ENCODE data around the gene PTPRD.
A peak's percentile ranks its signal among the peaks of the same experiment; 100 is the strongest.

Gene PTPRD

GRCh38 chr9:8600914-8601680 lies 2011.7 kb downstream of the PTPRD start:
- no peak for DNase-seq

- no peak for DNase-seq
Observed at GRCh38 chr9:8599937-8600336, 2012.9 kb downstream of the PTPRD start.

- no peak for DNase-seq
Observed at GRCh38 chr9:8589476-8589875, 2023.3 kb downstream of the PTPRD start.

DNA sequence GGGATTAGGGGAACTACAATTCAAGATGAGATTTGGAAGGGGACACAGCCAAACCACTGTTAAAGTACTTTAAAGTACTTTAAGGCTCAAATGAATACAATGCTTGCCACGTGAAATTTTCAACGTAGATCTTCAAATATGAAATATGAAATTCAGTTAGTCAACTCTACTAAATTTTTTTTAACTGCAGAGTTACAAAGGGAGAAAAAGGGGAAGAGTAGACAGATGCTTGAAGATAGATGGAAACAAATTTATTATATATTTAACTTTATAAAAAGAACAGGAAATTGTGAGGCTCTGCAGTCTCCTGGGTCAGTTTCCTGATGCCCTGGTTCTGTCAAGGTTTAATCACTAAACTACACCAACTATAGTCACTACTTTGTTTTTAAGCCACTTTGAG lies 2027.8 kb downstream of the PTPRD start:
- no peak for DNase-seq

DNA sequence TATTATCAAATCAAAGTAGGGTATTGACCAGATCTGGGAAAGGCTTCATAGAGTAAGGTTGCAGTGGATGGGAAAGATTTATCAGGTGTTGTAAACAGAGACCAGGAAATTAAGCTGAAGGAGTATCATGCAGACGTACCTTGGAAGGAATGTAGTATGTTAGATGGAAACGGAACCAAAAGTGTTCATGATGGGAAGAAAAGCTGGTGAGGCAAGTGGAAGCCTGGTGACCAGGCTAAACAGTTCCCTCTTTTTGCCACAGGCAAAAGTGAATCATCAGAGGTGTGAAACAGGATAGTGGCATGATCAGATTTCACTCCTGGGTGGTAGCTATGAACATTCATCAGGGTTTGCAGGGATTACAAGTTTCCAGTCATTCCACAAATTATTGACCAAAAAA lies 2033.1 kb downstream of the PTPRD start:
- no peak for DNase-seq

DNA sequence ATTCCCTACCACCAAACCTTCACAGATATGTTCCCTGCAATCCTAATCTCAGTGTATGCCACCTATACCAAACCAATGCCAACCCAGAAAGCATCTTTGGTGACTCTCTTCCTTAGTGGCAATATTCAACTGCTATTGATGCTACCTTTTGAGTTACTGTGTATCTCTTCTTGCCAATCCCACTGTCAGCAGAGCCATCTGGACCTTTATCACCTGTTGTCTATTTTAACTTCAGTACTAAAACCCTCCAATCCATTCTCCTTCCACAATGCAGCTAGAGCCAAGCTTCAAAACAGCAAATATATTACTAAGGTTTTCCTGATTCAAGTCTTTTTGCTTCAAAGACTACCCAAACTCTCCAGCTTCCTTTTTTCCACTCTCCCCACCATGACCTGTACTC lies 2036.1 kb downstream of the PTPRD start:
- no peak for DNase-seq

DNA sequence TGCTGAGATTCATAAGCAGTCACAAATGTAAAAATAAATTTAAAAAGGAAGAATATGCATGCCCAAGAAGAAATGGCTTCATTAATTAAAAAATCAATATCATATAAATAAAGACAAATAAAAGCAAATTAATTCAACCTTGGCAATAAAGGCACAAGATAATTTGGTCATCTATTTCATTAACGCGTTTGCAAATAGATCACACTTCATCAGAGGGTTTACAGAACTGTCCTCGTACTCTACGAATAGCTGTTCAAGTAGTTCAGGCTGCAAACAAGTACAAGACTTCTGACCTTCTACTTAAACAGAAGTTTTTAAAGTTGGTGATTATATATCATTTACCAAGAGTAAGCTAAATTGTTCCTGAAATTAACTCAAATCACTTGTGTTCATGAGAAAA lies 2038.0 kb downstream of the PTPRD start:
- DNase-seq = no peak

GRCh38 chr9:8572209-8572608 lies 2040.6 kb downstream of the PTPRD start:
- no peak for DNase-seq

GRCh38 chr9:8571643-8572042 lies 2041.2 kb downstream of the PTPRD start:
- DNase-seq = no peak

- DNase-seq = no peak
Observed at GRCh38 chr9:8570776-8571175, 2042.0 kb downstream of the PTPRD start.

GRCh38 chr9:8569823-8570222 lies 2043.0 kb downstream of the PTPRD start:
- DNase-seq = no peak

DNA sequence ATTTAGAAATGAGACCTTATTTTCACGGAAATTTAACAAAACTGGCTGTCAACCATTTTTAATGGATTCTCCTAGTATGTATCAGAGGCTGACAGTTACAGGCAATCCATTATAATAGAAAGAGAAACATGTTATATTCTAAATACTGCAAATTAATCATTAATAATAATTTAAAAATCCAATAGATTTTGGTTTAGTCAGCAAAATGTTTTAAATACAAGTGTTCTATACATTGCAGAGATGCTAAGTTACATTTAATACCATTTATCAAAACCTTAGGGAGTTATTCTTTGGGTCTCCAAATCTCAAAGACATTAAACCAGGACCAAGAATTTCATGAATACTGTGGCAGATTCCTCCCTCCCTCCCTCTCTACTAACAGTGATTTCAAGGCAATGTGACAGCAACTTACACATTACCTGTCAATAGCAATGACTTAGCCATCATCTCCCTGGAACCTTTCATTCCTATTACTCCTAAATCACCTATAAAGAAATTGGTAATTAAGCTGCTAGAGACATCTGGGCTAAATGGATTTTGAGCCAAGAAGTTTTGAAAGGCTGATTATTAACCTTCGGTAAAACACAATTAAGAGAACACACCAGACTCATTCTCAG lies 2044.7 kb downstream of the PTPRD start:
- no peak for DNase-seq

- DNase-seq = peak; percentile 39
Observed at GRCh38 chr9:8564960-8565359, 2047.8 kb downstream of the PTPRD start.

DNA sequence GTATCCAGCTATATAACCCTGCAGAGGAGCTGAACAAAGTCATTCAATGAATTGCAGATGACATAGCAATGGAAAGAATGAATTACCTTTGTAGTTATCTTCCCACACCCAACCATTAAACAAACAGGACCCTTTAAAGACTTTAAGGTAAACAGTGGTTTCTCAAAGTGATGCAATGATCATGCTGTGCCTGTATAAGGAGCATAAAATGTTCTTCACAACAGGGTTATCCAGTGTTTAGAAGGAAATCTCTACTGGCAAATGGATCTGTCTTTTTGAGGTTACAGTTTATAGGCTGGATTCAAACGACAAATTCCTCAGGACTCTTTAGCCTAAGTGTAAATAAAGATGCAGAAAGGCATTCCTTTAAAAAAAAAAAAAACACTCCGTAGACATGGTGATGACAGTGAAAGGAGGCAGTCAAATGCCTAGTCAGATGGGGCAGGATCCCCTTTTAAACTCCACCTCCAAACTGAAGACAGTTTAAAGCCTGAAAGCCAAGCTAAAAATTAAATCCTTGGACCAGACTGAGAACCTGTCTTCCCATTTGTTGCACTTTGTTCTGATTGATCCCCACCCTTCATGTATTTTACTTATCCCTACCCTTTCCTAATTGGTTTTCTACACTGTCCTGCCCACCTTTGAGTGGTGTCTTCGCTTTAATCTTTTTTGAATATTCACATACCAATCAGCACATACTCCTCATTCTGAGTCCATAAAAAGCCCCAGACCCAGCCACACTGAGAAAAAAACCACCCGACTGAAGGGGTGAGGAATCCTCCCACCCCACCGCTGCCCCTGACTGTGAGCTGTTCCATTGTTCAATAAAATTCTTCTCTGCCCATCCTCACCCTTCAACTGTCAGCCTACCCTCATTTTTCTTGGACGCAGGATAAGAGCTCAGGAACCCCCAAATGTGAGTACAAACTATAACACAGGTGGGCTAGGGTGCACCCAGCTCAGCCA lies 2052.0 kb downstream of the PTPRD start:
- no peak for DNase-seq

DNA sequence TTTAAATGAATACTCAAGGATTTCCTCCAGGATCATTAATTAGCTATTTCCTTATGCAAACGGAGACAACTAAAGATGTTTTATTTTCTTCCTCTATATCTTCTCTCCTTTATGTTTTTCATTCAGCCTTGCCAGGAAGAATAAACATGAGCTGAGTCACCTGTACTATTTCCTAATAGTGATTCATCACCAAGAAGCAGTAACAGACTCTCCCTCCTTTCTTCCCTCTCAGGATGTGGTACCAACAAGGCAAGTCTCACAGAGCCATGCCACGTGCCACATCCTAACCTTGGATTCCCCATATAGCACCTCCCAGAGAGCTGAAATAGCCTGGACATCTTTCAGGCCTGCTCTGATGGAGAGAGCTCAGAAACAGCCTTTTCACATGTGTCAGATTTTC lies 2054.6 kb downstream of the PTPRD start:
- DNase-seq = no peak

DNA sequence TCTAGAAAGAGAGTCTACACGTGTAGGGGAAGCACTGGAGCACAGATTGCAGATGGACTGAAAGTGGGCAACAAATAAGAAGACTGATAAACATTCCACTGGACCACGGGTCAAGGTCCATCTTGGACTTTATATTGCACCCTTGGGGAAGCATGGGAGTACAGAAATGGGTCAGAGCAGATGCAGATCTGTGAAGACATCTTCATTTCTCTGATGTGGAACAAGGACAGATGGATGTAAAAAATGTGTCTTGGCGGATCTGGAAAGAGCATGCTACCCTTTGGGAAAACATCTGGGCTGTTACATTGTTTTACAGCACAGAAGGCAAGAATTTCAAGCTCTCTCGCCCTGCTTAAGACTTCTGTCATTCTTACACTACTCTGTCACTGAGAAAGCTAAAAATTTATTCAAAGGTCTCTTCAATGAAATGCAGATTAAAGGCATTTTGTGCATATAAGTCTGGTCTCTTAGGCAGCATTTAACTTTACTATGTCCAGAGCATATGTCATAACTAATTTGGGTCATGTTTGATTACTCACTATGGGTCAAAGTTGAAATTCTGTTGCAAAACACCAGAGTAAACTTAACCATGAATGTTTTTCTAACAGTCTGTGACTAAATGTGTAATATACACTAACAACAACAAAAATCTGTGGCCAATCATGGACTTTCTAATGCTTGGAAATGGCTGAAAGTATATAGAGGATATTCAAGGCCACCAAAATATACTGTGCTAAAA lies 2056.9 kb downstream of the PTPRD start:
- no peak for DNase-seq

- no peak for DNase-seq
Observed at GRCh38 chr9:8553444-8553843, 2059.4 kb downstream of the PTPRD start.

DNA sequence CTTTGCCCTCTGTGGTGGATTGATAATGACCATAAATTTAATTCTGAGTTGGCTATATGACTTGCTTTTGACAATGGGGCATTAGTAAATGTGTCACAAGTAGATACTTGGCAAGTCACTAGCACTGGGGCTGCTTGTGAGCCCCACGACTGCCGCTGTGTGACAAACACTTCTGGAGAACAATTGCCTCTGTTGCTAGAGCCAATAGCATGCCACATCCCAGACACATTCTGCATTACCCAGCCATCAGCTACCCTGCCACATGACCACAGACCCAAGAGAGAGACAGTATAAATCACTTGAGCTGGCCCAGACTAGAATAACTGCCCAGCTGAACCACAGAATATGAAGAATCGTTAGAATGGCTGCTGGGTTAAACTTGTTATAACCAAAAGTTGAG lies 2060.1 kb downstream of the PTPRD start:
- no peak for DNase-seq

GRCh38 chr9:8549214-8549613 lies 2063.6 kb downstream of the PTPRD start:
- no peak for DNase-seq

- no peak for DNase-seq
Observed at GRCh38 chr9:8543219-8543618, 2069.6 kb downstream of the PTPRD start.

DNA sequence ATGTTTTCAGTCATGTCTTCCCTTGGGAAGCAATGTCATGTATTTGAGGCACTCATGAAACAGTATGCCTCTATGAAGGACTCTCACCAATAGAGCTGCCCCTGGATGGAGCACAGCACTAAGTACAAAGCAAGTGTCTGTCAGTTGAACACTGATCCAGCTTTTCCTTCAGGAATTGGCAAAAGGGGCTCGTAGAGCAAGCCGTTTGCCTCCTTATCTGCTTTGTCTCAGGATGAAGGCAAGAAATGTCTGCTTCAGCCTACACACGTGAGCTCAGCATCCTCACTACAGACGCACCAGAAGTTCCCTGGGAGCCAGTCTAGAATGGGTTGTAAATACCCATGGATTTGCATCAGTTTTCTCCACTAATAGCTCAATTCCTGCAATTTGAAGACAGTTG lies 2070.3 kb downstream of the PTPRD start:
- no peak for DNase-seq

DNA sequence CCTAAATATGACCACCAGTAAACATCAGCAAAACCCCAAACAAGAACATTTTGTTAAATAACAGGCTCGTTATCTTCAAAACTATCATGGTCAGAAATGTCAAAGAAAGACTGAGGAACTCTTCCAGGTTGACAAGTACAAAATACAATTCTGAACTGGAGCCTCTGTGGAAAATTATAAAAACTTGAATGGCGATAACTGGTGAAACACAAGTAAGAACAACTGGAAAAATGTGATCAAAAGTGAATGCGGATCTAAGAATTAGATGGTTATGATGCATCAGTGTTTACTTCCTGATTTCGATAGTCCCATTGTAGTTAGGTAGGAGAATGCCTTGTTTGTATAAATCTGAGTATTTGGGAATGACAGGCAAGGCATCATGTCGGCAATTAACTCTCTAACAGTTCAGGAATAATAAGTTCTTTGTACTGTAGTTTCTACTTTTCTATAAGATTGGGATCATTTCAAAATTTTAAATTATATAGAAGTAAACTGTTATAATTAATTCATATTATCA lies 2073.1 kb downstream of the PTPRD start:
- DNase-seq = no peak

GRCh38 chr9:8536845-8537244 lies 2076.0 kb downstream of the PTPRD start:
- DNase-seq = no peak
